Measurements from ENCODE around the gene KANK3.
"Not testable (repeated sequence)": the region's sequence is repeated elsewhere in the genome, so short reads cannot be mapped to it uniquely, and the experiment has no call there.

The KANK3 gene

GRCh38 chr19:8379156-8379891 lies 36.3 kb upstream of the KANK3 start:
- not testable (repeated sequence) for ATAC-seq (replicated peaks); H3K4me1 Mint-ChIP-seq (ENCODE audit: low read depth in 2 of 2); H3K27me3 Mint-ChIP-seq; H3K36me3 Mint-ChIP-seq (ENCODE audit: insufficient read depth); H3K4me3 Mint-ChIP-seq; H3K9me3 Mint-ChIP-seq; DNase-seq
- peak overlapping the region in 1 of 2 donors; percentile 81 for H3K27ac Mint-ChIP-seq

- no peak for DNase-seq
- H3K36me3 Mint-ChIP-seq (ENCODE audit: insufficient read depth) = peaks cover 3% of the 10 kb centered on the region
- peak overlapping the region in 1 of 2 donors; percentile 78 for H3K27ac Mint-ChIP-seq
- peaks cover 0 to 6% of the 10 kb centered on the region in 2 donors for H3K4me1 Mint-ChIP-seq (ENCODE audit: low read depth in 2 of 2)
- ATAC-seq (replicated peaks) = no peak
- no peaks in the 10 kb centered on the region for H3K9me3 Mint-ChIP-seq
- H3K4me3 Mint-ChIP-seq = no peak overlapping the region
- H3K27me3 Mint-ChIP-seq = no peaks in the 10 kb centered on the region
These were observed 34.5 kb upstream of the KANK3 start for GRCh38 chr19:8377598-8377997.

GRCh38 chr19:8376373-8376974 lies 33.4 kb upstream of the KANK3 start:
- not testable (repeated sequence) for H3K9me3 Mint-ChIP-seq; H3K4me1 Mint-ChIP-seq (ENCODE audit: low read depth in 2 of 2); DNase-seq; ATAC-seq (replicated peaks); H3K36me3 Mint-ChIP-seq (ENCODE audit: insufficient read depth); H3K27me3 Mint-ChIP-seq; H3K27ac Mint-ChIP-seq; H3K4me3 Mint-ChIP-seq

DNA sequence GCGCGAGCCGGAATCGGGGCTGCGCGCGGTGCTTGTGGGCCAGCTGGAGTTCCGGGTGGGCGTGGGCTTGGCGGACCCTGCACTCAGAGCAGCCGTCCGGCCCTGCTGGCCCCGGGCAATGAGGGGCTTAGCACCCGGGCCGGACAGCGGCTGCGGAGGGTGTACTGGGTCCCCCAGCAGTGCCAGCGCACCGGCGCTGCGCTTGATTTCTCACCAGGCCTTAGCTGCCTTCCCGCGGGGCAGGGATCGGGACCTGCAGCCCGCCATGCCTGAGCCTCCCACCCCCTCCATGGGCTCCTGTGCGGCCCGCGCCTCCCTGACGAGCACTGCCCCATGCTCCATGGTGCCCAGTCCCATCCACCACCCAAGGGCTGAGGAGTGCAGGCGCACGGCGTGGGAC lies 32.7 kb upstream of the KANK3 start:
- not testable (repeated sequence) for H3K36me3 Mint-ChIP-seq (ENCODE audit: insufficient read depth); H3K27ac Mint-ChIP-seq; H3K27me3 Mint-ChIP-seq; H3K4me3 Mint-ChIP-seq; DNase-seq; H3K4me1 Mint-ChIP-seq (ENCODE audit: low read depth in 2 of 2); H3K9me3 Mint-ChIP-seq; ATAC-seq (replicated peaks)

DNA sequence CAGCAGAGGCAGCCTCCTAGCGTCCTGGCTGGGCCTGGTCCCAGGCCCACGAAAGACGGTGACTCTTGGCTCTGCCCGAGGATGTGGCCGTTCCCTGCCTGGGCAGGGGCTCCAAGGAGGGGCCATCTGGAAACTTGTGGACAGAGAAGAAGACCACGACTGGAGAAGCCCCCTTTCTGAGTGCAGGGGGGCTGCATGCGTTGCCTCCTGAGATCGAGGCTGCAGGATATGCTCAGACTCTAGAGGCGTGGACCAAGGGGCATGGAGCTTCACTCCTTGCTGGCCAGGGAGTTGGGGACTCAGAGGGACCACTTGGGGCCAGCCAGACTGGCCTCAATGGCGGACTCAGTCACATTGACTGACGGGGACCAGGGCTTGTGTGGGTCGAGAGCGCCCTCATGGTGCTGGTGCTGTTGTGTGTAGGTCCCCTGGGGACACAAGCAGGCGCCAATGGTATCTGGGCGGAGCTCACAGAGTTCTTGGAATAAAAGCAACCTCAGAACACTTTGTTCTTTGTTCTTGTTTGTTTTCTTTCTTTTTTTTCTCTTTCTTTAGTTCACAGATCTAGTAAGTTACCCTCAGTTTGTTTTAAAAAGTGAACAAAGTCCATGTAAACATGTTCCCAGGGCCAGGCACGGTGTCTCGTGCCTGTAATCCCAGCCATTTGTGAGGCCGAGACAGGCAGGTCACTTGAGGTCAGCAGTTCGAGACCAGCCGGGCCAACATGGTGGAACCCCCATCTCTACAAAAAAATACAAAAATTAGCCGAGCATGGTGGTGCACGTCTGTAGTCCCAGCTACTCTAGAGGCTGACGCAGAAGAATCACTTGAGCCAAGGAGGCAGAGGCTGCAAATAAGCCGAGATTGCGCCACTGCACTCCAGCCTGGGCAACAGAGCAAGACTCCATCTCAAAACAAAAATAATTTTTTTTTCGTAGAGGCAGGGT lies 31.1 kb upstream of the KANK3 start:
- DNase-seq = no peak
- H3K4me3 Mint-ChIP-seq = no peak overlapping the region
- H3K27me3 Mint-ChIP-seq = peaks cover 0 to under 1% of the 10 kb centered on the region in 2 donors
- H3K4me1 Mint-ChIP-seq (ENCODE audit: low read depth in 2 of 2) = peaks cover 0 to 6% of the 10 kb centered on the region in 2 donors
- no peaks in the 10 kb centered on the region for H3K9me3 Mint-ChIP-seq
- no peak for ATAC-seq (replicated peaks)
- no peak overlapping the region for H3K27ac Mint-ChIP-seq
- H3K36me3 Mint-ChIP-seq (ENCODE audit: insufficient read depth) = peaks cover 3% of the 10 kb centered on the region

DNA sequence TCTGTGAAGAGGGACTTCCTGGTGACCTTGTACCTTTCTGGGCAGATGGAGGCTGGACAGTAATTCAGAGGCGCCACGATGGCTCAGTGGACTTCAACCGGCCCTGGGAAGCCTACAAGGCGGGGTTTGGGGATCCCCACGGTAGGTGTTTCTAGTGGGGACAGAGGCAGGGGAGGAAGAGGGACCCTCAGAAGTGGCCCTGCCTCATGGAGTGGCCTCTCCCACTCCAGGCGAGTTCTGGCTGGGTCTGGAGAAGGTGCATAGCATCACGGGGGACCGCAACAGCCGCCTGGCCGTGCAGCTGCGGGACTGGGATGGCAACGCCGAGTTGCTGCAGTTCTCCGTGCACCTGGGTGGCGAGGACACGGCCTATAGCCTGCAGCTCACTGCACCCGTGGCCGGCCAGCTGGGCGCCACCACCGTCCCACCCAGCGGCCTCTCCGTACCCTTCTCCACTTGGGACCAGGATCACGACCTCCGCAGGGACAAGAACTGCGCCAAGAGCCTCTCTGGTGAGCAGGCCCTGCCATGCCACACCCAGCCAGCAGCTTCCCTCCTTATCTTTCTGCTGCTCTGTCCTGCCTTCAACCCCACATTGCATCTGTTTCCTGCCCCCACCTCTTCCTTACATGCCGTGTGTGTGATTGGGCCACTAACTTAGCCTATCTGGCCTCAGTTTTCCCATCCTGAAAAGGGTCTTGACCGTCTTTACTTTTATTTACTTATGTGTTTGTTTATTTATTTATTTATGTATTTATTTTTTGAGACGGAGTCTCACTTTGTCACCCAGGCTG lies 28.1 kb upstream of the KANK3 start:
- no peaks in the 10 kb centered on the region for H3K9me3 Mint-ChIP-seq
- H3K27me3 Mint-ChIP-seq = peaks cover 28 to 30% of the 10 kb centered on the region in 2 donors
- peak overlapping the region in 1 of 2 donors; percentile 9 for H3K27ac Mint-ChIP-seq
- no peak overlapping the region for H3K4me3 Mint-ChIP-seq
- peaks cover 6% of the 10 kb centered on the region for H3K36me3 Mint-ChIP-seq (ENCODE audit: insufficient read depth)
- DNase-seq (no peak), ATAC-seq (replicated peaks) (no peak)
- H3K4me1 Mint-ChIP-seq (ENCODE audit: low read depth in 2 of 2) = peaks cover 3 to 4% of the 10 kb centered on the region in 2 donors

- DNase-seq (no peak), ATAC-seq (replicated peaks) (no peak)
- H3K4me3 Mint-ChIP-seq = no peak overlapping the region
- peaks cover 35 to 38% of the 10 kb centered on the region in 2 donors for H3K27me3 Mint-ChIP-seq
- no peak overlapping the region for H3K27ac Mint-ChIP-seq
- peaks cover 6% of the 10 kb centered on the region for H3K36me3 Mint-ChIP-seq (ENCODE audit: insufficient read depth)
- peaks cover 3 to 4% of the 10 kb centered on the region in 2 donors for H3K4me1 Mint-ChIP-seq (ENCODE audit: low read depth in 2 of 2)
- H3K9me3 Mint-ChIP-seq = no peaks in the 10 kb centered on the region
These were observed 27.3 kb upstream of the KANK3 start for GRCh38 chr19:8370176-8371010.

GRCh38 chr19:8367327-8368001 lies 24.4 kb upstream of the KANK3 start:
- Mint-ChIP-seq H3K9me3 (no peaks in the 10 kb centered on the region), H3K36me3 (ENCODE audit: insufficient read depth) (peaks cover 4% of the 10 kb centered on the region), H3K27ac (no peak overlapping the region), H3K4me3 (no peak overlapping the region), H3K27me3 (peaks cover 49% of the 10 kb centered on the region in 2 donors), H3K4me1 (ENCODE audit: low read depth in 2 of 2) (peaks cover 8 to 19% of the 10 kb centered on the region in 2 donors)
- no peak for DNase-seq
- ATAC-seq (replicated peaks) = no peak

GRCh38 chr19:8366961-8367326 lies 23.9 kb upstream of the KANK3 start:
- Mint-ChIP-seq H3K36me3 (ENCODE audit: insufficient read depth) (peaks cover 4% of the 10 kb centered on the region), H3K9me3 (no peaks in the 10 kb centered on the region), H3K4me1 (ENCODE audit: low read depth in 2 of 2) (peaks cover 8 to 19% of the 10 kb centered on the region in 2 donors), H3K4me3 (no peak overlapping the region), H3K27me3 (peaks cover 49 to 51% of the 10 kb centered on the region in 2 donors), H3K27ac (no peak overlapping the region)
- ATAC-seq (replicated peaks) (no peak), DNase-seq (no peak)

DNA sequence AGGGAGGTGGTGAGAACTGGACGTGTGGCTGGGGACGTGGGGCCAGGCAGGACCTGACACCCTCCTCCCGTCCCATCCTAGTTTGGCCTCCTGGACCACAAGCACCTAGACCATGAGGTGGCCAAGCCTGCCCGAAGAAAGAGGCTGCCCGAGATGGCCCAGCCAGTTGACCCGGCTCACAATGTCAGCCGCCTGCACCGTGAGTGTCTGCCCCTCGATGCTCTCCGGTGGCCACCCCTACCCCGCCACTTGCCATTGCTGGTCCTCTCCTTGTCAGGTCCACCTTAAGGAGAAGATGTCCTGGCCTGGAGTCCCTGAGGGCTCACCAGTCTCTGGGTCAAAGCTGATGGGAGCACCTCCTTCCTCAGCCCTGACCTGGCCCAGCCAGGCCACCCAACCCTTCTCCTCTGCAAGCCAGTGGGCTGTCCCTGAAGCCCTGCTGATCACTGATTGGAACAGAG lies 23.1 kb upstream of the KANK3 start:
- DNase-seq = no peak
- Mint-ChIP-seq H3K27me3 (peaks cover 49 to 55% of the 10 kb centered on the region in 2 donors), H3K4me3 (no peak overlapping the region), H3K9me3 (no peaks in the 10 kb centered on the region), H3K36me3 (ENCODE audit: insufficient read depth) (peaks cover 4% of the 10 kb centered on the region), H3K27ac (no peak overlapping the region), H3K4me1 (ENCODE audit: low read depth in 2 of 2) (peaks cover 8 to 19% of the 10 kb centered on the region in 2 donors)
- ATAC-seq (replicated peaks) = no peak

DNA sequence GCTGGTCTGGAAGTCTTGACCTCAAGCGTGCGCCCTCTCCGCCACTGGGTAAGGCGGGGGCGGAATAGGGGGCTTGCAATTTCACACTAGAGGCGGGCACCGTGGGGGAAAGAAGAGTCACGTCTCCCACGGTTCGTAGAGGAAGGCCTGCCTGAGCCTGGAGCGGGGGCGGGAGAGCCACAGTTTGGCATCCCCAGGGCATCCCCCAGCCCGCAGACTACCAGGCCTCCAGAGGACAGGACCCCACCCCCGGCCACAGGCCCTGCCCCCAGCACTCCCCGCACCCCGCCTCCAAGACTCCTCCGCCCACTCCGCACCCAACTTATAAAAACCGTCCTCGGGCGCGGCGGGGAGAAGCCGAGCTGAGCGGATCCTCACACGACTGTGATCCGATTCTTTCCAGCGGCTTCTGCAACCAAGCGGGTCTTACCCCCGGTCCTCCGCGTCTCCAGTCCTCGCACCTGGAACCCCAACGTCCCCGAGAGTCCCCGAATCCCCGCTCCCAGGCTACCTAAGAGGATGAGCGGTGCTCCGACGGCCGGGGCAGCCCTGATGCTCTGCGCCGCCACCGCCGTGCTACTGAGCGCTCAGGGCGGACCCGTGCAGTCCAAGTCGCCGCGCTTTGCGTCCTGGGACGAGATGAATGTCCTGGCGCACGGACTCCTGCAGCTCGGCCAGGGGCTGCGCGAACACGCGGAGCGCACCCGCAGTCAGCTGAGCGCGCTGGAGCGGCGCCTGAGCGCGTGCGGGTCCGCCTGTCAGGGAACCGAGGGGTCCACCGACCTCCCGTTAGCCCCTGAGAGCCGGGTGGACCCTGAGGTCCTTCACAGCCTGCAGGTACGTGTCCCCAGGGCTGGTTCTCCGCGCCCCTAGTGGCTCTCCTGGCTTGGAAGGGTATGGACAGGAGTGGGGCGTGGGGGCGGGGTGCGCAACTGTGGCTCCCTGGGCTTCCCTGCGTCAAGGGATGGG lies 21.0 kb upstream of the KANK3 start, which contains the start of gene ANGPTL4:
Gene ANGPTL4, plus strand, starts transcription at position 353 of the 969 bp plus-strand sequence. Its CDS starts 167 bp downstream, at position 520.
- Mint-ChIP-seq H3K9me3 (no peaks in the 10 kb centered on the region), H3K4me3 (peak within 1 kb of the TSS; percentile 76 to 86), H3K27ac (peak within 1 kb of the TSS in 1 of 2 donors; percentile 79), H3K4me1 (ENCODE audit: low read depth in 2 of 2) (peaks cover 8 to 19% of the 10 kb centered on the region in 2 donors), H3K27me3 (peaks cover 49 to 54% of the 10 kb centered on the region in 2 donors), H3K36me3 (ENCODE audit: insufficient read depth) (peaks cover 4% of the 10 kb centered on the region)
- ATAC-seq (replicated peaks) (peak; percentile 80), DNase-seq (peak; percentile 10 to 16 (median 15))

All from effector memory CD8-positive, alpha-beta T cell (primary cell).